ENCODE results near the gene BCOR. TPM values are rescaled to one million over a fixed set of nuclear protein-coding genes. Genes with fewer than 3 reads are reported as not detected.

BCOR gene
- total RNA-seq, 1 experiment from 2014 or later = 21.8 TPM

DNA sequence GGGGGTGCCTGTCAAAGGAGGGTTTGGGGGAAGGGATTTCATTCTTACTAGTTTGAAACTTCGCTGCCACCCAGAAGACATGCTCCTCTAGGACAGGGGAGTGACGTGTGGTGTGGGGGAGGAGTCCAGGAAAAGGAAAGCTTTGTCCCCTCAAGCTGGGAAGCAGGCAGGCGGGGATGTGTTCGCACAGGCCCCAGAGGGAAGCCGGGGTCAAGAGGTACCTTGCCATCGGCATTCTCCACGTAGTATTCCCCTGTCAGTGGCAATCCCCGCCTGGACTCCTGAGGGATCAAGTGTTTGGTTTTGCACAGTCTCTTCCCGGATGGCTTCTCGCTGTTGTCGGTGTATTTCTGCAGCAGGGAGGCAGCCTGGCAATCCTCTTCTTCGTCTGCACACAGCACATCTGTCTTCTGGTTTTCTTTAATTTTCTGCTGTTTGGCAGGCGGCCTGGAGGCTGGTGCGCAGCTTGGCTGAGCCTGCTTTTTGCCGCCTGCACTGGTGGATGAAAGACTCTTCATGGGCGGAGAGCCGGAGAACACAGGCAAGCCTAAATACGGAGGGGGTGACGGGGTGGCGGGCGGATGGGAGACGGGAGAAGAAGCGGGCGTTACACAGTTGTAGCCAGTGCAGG lies 35.1 kb downstream of the BCOR start:
- no peak overlapping the region for H3K27ac ChIP-seq (ENCODE audit: low read length)
- H3K9me3 ChIP-seq (ENCODE audit: low read length) = no peaks in the 10 kb centered on the region
- no peaks in the 10 kb centered on the region for H3K4me1 ChIP-seq (ENCODE audit: insufficient read depth, low read length)
- ChIA-PET CTCF (no interaction called here), POLR2A (ENCODE audit: unreplicated experiment) (no interaction called here)
- H3K27me3 ChIP-seq (ENCODE audit: low read length) = no peaks in the 10 kb centered on the region
- H2AFZ ChIP-seq (ENCODE audit: low read length) = no peak overlapping the region
- intact Hi-C loops (cut with micrococcal nuclease) = no loop called here
- DNase-seq (no peak), ATAC-seq (no peak)
- BruUV-seq (replicated peaks) = no TSS peak
- no peaks in the 10 kb centered on the region for H3K9me2 ChIP-seq (replicated peaks; ENCODE audit: low read length)
- H3K36me3 ChIP-seq (ENCODE audit: low read depth, low read length) = peaks cover 6% of the 10 kb centered on the region; the same call in 1 of the 2 replicates
- H3K4me2 ChIP-seq (ENCODE audit: low read length) = no peak overlapping the region
- H3K9ac ChIP-seq (ENCODE audit: low read length) = no peak overlapping the region
- H3K4me3 ChIP-seq (ENCODE audit: low read length) = no peak overlapping the region
- H3F3A ChIP-seq (ENCODE audit: low read length, unreplicated experiment) = no peaks in the 10 kb centered on the region
- no peaks in the 10 kb centered on the region for H3K79me2 ChIP-seq (ENCODE audit: low read length)
- TF ChIP-seq, protein P1, sequence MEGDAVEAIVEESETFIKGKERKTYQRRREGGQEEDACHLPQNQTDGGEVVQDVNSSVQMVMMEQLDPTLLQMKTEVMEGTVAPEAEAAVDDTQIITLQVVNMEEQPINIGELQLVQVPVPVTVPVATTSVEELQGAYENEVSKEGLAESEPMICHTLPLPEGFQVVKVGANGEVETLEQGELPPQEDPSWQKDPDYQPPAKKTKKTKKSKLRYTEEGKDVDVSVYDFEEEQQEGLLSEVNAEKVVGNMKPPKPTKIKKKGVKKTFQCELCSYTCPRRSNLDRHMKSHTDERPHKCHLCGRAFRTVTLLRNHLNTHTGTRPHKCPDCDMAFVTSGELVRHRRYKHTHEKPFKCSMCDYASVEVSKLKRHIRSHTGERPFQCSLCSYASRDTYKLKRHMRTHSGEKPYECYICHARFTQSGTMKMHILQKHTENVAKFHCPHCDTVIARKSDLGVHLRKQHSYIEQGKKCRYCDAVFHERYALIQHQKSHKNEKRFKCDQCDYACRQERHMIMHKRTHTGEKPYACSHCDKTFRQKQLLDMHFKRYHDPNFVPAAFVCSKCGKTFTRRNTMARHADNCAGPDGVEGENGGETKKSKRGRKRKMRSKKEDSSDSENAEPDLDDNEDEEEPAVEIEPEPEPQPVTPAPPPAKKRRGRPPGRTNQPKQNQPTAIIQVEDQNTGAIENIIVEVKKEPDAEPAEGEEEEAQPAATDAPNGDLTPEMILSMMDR (conservative IDR thresholded peaks at IDR 0.05; ENCODE audit: low read depth, low read length) = no peak
- TF ChIP-seq EZH2phosphoT487 (IDR thresholded peaks at IDR 0.05; ENCODE audit: borderline replicate concordance, low read length) (no peak), EZH2 (IDR thresholded peaks at IDR 0.05; ENCODE audit: low read length, unreplicated experiment) (no peak)
- H4K20me1 ChIP-seq (ENCODE audit: low read length) = no peaks in the 10 kb centered on the region

DNA sequence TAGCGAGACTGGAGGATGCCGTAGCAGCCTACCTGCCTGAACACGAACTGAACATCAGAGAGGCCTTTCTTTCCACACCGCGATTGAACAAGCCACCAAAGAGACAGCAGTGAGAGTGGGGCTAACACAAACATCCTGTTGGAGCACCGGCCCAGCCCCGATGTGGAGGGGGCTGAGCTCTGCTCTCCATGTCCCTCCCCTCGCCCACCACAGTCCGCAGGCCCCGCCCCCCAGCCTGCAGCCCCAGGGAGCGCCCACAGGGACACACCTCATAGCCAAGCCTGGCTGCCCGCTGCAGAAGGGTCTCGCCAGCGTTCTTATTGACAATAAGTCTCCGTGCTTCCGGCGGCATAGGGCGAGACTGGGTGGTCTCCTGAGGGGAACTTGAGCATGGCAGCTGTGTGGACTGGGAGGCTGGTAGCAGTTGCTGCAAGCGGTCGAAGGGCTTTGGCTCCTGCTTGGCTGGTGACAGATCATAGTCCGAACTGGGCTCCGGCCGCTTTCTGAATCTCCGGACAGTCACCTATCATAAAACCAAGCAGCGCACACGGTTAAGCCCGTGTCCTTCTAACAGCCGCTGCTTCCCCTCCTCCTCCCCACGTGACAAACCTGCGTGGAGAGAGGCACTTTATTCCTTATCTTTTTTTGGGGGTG lies 35.8 kb downstream of the BCOR start:
- POLR2A ChIA-PET (ENCODE audit: unreplicated experiment) = no interaction called here
- no peak overlapping the region for H3K9ac ChIP-seq (ENCODE audit: low read length)
- no peak overlapping the region for H3K27ac ChIP-seq (ENCODE audit: low read length)
- H3K4me2 ChIP-seq (ENCODE audit: low read length) = no peak overlapping the region
- no peak overlapping the region for H3K4me3 ChIP-seq (ENCODE audit: low read length)
- CTCF ChIA-PET = no interaction called here
- no peaks in the 10 kb centered on the region for H3K9me3 ChIP-seq (ENCODE audit: low read length)
- no peaks in the 10 kb centered on the region for H3K4me1 ChIP-seq (ENCODE audit: insufficient read depth, low read length)
- intact Hi-C loops (cut with micrococcal nuclease) = no loop called here
- H3K9me2 ChIP-seq (replicated peaks; ENCODE audit: low read length) = no peaks in the 10 kb centered on the region
- no peaks in the 10 kb centered on the region for H3F3A ChIP-seq (ENCODE audit: low read length, unreplicated experiment)
- BruUV-seq (replicated peaks) = no TSS peak
- no peak overlapping the region for H2AFZ ChIP-seq (ENCODE audit: low read length)
- no peak for ATAC-seq
- no peaks in the 10 kb centered on the region for H4K20me1 ChIP-seq (ENCODE audit: low read length)
- H3K79me2 ChIP-seq (ENCODE audit: low read length) = no peaks in the 10 kb centered on the region
- H3K27me3 ChIP-seq (ENCODE audit: low read length) = no peaks in the 10 kb centered on the region
- TF ChIP-seq EZH2phosphoT487 (IDR thresholded peaks at IDR 0.05; ENCODE audit: borderline replicate concordance, low read length) = no peak
- TF ChIP-seq, protein P1 (conservative IDR thresholded peaks at IDR 0.05; ENCODE audit: low read depth, low read length) = no peak
- TF ChIP-seq EZH2 (IDR thresholded peaks at IDR 0.05; ENCODE audit: low read length, unreplicated experiment) = no peak
- no peak for DNase-seq
- peaks cover 13% of the 10 kb centered on the region; the same call in 1 of the 2 replicates for H3K36me3 ChIP-seq (ENCODE audit: low read depth, low read length)

- BruUV-seq (replicated peaks) = no TSS peak
- TF ChIP-seq, protein P1 (conservative IDR thresholded peaks at IDR 0.05; ENCODE audit: low read depth, low read length) = no peak
- TF ChIP-seq EZH2 (IDR thresholded peaks at IDR 0.05; ENCODE audit: low read length, unreplicated experiment) = no peak
These were observed 36.8 kb downstream of the BCOR start for GRCh38 chrX:40061005-40061404.

More at GRCh38 chrX:40061005-40061404, 36.8 kb downstream of the BCOR start:
- H4K20me1 ChIP-seq (ENCODE audit: low read length) = no peaks in the 10 kb centered on the region
- H3K9ac ChIP-seq (ENCODE audit: low read length) = no peak overlapping the region
- no peaks in the 10 kb centered on the region for H3F3A ChIP-seq (ENCODE audit: low read length, unreplicated experiment)
- ChIA-PET POLR2A (ENCODE audit: unreplicated experiment) (no interaction called here), CTCF (no interaction called here)
- no peaks in the 10 kb centered on the region for H3K27me3 ChIP-seq (ENCODE audit: low read length)
- no peaks in the 10 kb centered on the region for H3K9me3 ChIP-seq (ENCODE audit: low read length)
- intact Hi-C loops (cut with micrococcal nuclease) = no loop called here
- no peak overlapping the region for H3K4me2 ChIP-seq (ENCODE audit: low read length)
- H2AFZ ChIP-seq (ENCODE audit: low read length) = no peak overlapping the region
- DNase-seq (no peak), ATAC-seq (no peak)
- peaks cover 21% of the 10 kb centered on the region; the same call in 1 of the 2 replicates for H3K36me3 ChIP-seq (ENCODE audit: low read depth, low read length)
- H3K27ac ChIP-seq (ENCODE audit: low read length) = no peak overlapping the region
- peaks cover 6% of the 10 kb centered on the region for H3K4me1 ChIP-seq (ENCODE audit: insufficient read depth, low read length)
- no peaks in the 10 kb centered on the region for H3K9me2 ChIP-seq (replicated peaks; ENCODE audit: low read length)
- H3K79me2 ChIP-seq (ENCODE audit: low read length) = no peaks in the 10 kb centered on the region
- no peak overlapping the region for H3K4me3 ChIP-seq (ENCODE audit: low read length)
